HL-60 (cell line): ENCODE results near the gene WNT7B.

Experiments
- GABPA ChIP-seq: IDR thresholded peaks from 2 replicates; pipeline ENCODE4 v1.6.1; 2012; ENCODE audit warnings: low read depth
- POLR2AphosphoS5 ChIP-seq: IDR thresholded peaks from 2 replicates; pipeline ENCODE4 v1.6.1; 2012; ENCODE audit warnings: low read depth
- SPI1 ChIP-seq: IDR thresholded peaks from 2 replicates; pipeline ENCODE4 v1.6.1; 2012; ENCODE audit warnings: low read depth, mild to moderate bottlenecking, borderline replicate concordance
- TF ChIP-seq, protein P1 (sequence below): IDR thresholded peaks from one replicate; pipeline ENCODE4 v1.5.1; 2011; ENCODE audit warnings: low read length, control low read depth, inconsistent platforms; ENCODE audit not compliant: insufficient read depth

- no peak for TF ChIP-seq POLR2AphosphoS5
- TF ChIP-seq, protein P1, sequence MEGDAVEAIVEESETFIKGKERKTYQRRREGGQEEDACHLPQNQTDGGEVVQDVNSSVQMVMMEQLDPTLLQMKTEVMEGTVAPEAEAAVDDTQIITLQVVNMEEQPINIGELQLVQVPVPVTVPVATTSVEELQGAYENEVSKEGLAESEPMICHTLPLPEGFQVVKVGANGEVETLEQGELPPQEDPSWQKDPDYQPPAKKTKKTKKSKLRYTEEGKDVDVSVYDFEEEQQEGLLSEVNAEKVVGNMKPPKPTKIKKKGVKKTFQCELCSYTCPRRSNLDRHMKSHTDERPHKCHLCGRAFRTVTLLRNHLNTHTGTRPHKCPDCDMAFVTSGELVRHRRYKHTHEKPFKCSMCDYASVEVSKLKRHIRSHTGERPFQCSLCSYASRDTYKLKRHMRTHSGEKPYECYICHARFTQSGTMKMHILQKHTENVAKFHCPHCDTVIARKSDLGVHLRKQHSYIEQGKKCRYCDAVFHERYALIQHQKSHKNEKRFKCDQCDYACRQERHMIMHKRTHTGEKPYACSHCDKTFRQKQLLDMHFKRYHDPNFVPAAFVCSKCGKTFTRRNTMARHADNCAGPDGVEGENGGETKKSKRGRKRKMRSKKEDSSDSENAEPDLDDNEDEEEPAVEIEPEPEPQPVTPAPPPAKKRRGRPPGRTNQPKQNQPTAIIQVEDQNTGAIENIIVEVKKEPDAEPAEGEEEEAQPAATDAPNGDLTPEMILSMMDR: no peak
- no peak for TF ChIP-seq SPI1
- no peak for TF ChIP-seq GABPA
Observed at GRCh38 chr22:45886540-45886939, 90.4 kb downstream of the WNT7B start.
